ENCODE data around the gene CTNNA3.

- TF ChIP-seq POLR2AphosphoS5 (IDR thresholded peaks at IDR 0.05; ENCODE audit: low read depth, low read length): no peak
- no peak for TF ChIP-seq CTCF (IDR thresholded peaks at IDR 0.05)
- TF ChIP-seq SIN3A (IDR thresholded peaks at IDR 0.05; ENCODE audit: borderline replicate concordance, insufficient read depth, low read depth, low read length): no peak
- TF ChIP-seq REST (IDR thresholded peaks at IDR 0.05; ENCODE audit: insufficient read depth in 1 of 2, low read depth in 2 of 2, low read length in 1 of 2): no peak
- no peak for TF ChIP-seq TCF7L2 (IDR thresholded peaks at IDR 0.05; ENCODE audit: low read depth, low read length)
These were observed 1832.0 kb downstream of the CTNNA3 start for GRCh38 chr10:65864036-65864435.
